Lung (tissue), 12 donors: ENCODE data around the gene FER. TPM values are rescaled to one million over a fixed set of nuclear protein-coding genes. Genes with fewer than 3 reads are reported as not detected.

Source experiments
- ATAC-seq: fragments of 200-7000 bp; cut with Tn5 transposase; one replicate; pipeline ENCODE4 v1.9.1; 2020; ENCODE audit warnings: moderate number of reproducible peaks; ENCODE audit not compliant: insufficient read depth, low FRiP score
- DNase-seq, 3 donors: peaks; one replicate each; pipeline ENCODE4 v3.0.0-alpha.2; 2013 to 2017
- H3K27ac ChIP-seq, 2 donors: one replicate each; pipeline ENCODE4 v1.5.1; 2013; ENCODE audit warnings: mild to moderate bottlenecking in 2 of 2, moderate library complexity in 2 of 2, control low read depth in 1 of 2, inconsistent platforms in 1 of 2, low read depth in 1 of 2, low read length in 1 of 2
- H3K27me3 ChIP-seq, 3 donors: one replicate each; pipeline ENCODE4 v1.5.1; 2013; ENCODE audit warnings: low read length in 2 of 3; ENCODE audit not compliant: control insufficient read depth in 3 of 3, insufficient read depth in 3 of 3
- H3K36me3 ChIP-seq, 4 donors: one replicate each; pipeline ENCODE4 v1.5.1; 2013; ENCODE audit warnings: low read length in 4 of 4, mild to moderate bottlenecking in 1 of 4, moderate library complexity in 1 of 4; ENCODE audit not compliant: control insufficient read depth in 4 of 4, insufficient read depth in 4 of 4
- H3K4me1 ChIP-seq, 5 donors: one replicate each; pipeline ENCODE4 v1.5.1; 2013; ENCODE audit warnings: low read length in 5 of 5, mild to moderate bottlenecking in 2 of 5, moderate library complexity in 1 of 5; ENCODE audit not compliant: control insufficient read depth in 5 of 5, insufficient read depth in 5 of 5
- H3K4me3 ChIP-seq: one replicate; pipeline ENCODE4 v1.5.1; 2013; ENCODE audit warnings: mild to moderate bottlenecking, control low read depth, moderate library complexity
- H3K9ac ChIP-seq, 2 donors: one replicate each; pipeline ENCODE4 v1.5.1; 2013; ENCODE audit warnings: low read length in 2 of 2, control low read depth in 1 of 2; ENCODE audit not compliant: insufficient read depth in 1 of 2
- H3K9me3 ChIP-seq, 4 donors: one replicate each; pipeline ENCODE4 v1.5.1; 2013; ENCODE audit warnings: low read length in 3 of 4, mild to moderate bottlenecking in 1 of 4, moderate library complexity in 1 of 4; ENCODE audit not compliant: control insufficient read depth in 4 of 4, insufficient read depth in 3 of 4
- CTCF ChIP-seq: IDR thresholded peaks from 2 replicates; pipeline ENCODE4 v1.5.1; 2012; ENCODE audit warnings: mild to moderate bottlenecking; ENCODE audit errors: control extremely low read depth, extremely low read depth
- WGBS, 2 donors: extraction: QIAGEN DNeasy Blood & Tissue Kit; methylation state at CpG; one replicate each; pipeline ENCODE4 v1.1.7; 2013; 5-methylcytosine and 5-hydroxymethylcytosine counted together
- polyA plus RNA-seq, 2 donors: library from polyadenylated mRNA; stranded (reverse); fragments of 200-250 nt; gene quantifications; one replicate each; pipeline ENCODE4 v1.2.1, GENCODE V29; 2013
- total RNA-seq, 2 donors: library from RNA; depleted of rRNA in 1 of 2; stranded (reverse); fragments of >200 nt in 1 of 2; gene quantifications; one replicate each; pipeline ENCODE4 v1.2.1, GENCODE V29; 2014 to 2021
- donor health status: control.
- donor health status: control.
- donor health status: Bipolar disorder and iron deficiency.
- donor health status: healthy.
- donor health status: DM: yes; HTN: yes; CAD: no.

Gene FER
- total and polyA plus RNA-seq, 4 donors, result 2.6 to 88.6 (median 12.2) TPM

- Histone ChIP-seq H3K4me1 (peaks cover 0 to 5% (median 1%) of the 10 kb centered on the region in 5 donors), H3K36me3 (no peaks in the 10 kb centered on the region), H3K9ac (no peak overlapping the region), H3K4me3 (no peak overlapping the region), H3K27me3 (no peaks in the 10 kb centered on the region), H3K27ac (no peak overlapping the region), H3K9me3 (no peaks in the 10 kb centered on the region)
- TF ChIP-seq CTCF, result no peak
- ATAC-seq (no peak), DNase-seq (no peak)
Observed at GRCh38 chr5:108917596-108917995, 169.9 kb downstream of the FER start.

GRCh38 chr5:108919591-108920326 lies 172.1 kb downstream of the FER start:
- Histone ChIP-seq H3K9me3 (no peaks in the 10 kb centered on the region), H3K27ac (no peak overlapping the region), H3K4me3 (no peak overlapping the region), H3K4me1 (peaks cover 0 to 5% (median 0%) of the 10 kb centered on the region in 5 donors), H3K27me3 (no peaks in the 10 kb centered on the region), H3K36me3 (no peaks in the 10 kb centered on the region), H3K9ac (no peak overlapping the region)
- no peak for DNase-seq
- no peak for ATAC-seq
- TF ChIP-seq CTCF, result no peak
- WGBS, 2 donors, result 88 to 91% methylated on average over 2 of the region's 2 CpGs

- no peak for TF ChIP-seq CTCF
- peaks cover 0 to 5% (median 0%) of the 10 kb centered on the region in 5 donors for H3K4me1 ChIP-seq
- H3K9ac ChIP-seq, result no peak overlapping the region
- H3K27me3 ChIP-seq, result no peaks in the 10 kb centered on the region
- DNase-seq (no peak), ATAC-seq (no peak)
- no peak overlapping the region for H3K4me3 ChIP-seq
- WGBS, 2 donors, result 98 to 99% methylated on average over 3 of the region's 3 CpGs
- no peak overlapping the region for H3K27ac ChIP-seq
- no peaks in the 10 kb centered on the region for H3K9me3 ChIP-seq
- no peaks in the 10 kb centered on the region for H3K36me3 ChIP-seq
Observed at GRCh38 chr5:108924457-108924961, 176.8 kb downstream of the FER start.

- no peak for DNase-seq
Observed at GRCh38 chr5:108925073-108925472, 177.4 kb downstream of the FER start.

More at GRCh38 chr5:108925073-108925472, 177.4 kb downstream of the FER start:
- no peak for TF ChIP-seq CTCF
- peaks cover 0 to 5% (median 0%) of the 10 kb centered on the region in 5 donors for H3K4me1 ChIP-seq
- no peaks in the 10 kb centered on the region for H3K9me3 ChIP-seq
- H3K36me3 ChIP-seq, result no peaks in the 10 kb centered on the region
- H3K9ac ChIP-seq, result no peak overlapping the region
- H3K27me3 ChIP-seq, result no peaks in the 10 kb centered on the region
- no peak overlapping the region for H3K4me3 ChIP-seq
- H3K27ac ChIP-seq, result no peak overlapping the region
- no peak for ATAC-seq
